HG03520 (cell line): Measurements from ENCODE around the gene TMEM192.
"Not testable (repeated sequence)": the region's sequence is repeated elsewhere in the genome, so short reads cannot be mapped to it uniquely, and the experiment has no call there.

Source experiments
- ATAC-seq: cut with Tn5 transposase; IDR thresholded peaks from one replicate; pipeline ENCODE4 v1.9.1; 2021; ENCODE audit warnings: mild to moderate bottlenecking, moderate library complexity; ENCODE audit not compliant: unreplicated experiment

Gene TMEM192

DNA sequence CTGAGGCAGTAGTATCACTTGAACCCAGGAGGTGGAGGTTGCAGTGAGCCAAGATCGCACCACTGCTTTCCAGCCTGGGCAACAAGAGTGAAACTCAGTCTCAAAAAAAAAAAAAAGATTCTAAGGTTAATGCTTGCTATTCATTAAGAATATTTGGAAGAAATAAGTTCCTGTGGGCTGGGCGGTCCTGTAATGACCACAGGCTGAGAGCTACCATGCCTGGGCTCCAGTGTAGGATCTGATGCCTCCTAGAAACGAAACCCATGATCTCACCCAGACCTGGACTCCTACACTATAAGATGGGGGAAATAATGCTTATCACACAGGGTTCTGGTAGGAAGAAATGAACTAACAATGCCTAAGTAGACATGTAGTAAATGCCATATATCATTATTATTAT lies 17.8 kb downstream of the TMEM192 start:
- ATAC-seq: no peak

DNA sequence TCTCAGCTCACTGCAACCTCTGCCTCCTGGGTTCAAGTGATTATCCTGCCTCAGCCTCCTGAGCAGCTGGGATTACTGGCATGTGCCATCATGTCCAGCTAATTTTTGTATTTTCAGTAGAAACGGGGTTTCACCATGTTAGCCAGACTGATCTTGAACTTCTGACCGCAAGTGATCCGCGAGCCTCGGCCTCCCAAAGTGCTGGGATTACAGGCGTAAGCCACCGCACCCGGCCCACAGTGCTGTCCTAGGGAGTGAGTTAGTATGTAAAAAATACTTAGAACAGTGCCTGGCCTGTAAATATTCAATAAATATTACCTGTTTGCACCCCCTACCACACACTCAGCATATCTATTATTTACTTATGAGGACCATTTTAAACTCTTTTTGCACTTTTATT lies 20.5 kb downstream of the TMEM192 start:
- ATAC-seq: not testable (repeated sequence)

DNA sequence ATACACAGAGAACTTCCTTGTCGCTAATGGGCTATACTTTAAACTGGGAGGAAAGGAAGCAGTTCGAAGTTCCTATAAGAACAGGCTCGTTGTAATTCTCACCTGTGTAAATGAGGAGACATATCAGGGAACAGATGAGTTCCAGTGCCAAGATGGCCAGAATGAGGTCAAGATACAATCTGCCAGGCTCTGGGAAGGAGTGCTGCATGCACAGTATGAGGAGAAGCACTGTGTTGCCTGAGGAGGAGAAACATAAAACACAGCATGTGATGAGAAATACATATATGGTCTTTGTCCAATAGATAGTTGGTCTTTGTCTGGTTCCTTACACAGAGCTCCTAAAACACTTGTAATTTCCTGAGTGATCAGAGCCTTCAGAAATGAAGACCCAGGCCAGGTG lies 24.3 kb downstream of the TMEM192 start:
- no peak for ATAC-seq

DNA sequence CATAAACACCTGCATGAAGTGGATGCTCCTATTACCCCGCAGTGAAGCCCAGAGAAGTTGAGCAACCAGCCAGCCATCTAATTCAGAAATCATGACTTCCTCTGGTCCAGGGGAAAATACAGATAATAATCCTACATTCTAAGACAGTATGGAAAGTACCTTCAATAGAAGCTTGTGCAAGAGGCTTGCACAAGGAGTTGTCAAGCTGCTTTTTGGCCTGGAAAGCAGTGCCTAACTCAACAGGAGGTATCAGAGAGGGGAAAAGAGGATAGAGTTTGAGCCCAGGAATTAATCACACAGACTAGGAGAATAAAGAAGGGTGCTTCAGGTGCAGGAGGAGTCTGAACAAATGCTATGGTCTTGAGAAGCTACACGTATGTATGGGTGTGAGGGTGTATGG lies 26.7 kb downstream of the TMEM192 start:
- no peak for ATAC-seq

DNA sequence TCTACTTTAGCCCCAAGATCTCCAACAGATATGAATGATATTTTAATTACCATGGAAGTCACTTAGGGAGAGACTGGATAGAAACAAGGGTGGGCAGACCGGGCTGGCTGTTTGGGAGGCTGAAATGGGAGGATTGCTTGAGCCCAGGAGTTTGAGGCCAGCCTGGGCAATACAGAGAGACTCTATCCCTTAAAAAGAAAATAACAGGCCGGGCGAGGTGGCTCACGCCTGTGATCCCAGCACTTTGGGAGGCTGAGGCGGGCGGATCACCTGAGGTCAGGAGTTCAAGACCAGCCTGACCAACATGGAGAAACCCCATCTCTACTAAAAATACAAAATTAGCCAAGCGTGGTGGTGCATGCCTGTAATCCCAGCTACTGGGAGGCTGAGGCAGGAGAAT lies 27.9 kb downstream of the TMEM192 start:
- ATAC-seq: not testable (repeated sequence)

DNA sequence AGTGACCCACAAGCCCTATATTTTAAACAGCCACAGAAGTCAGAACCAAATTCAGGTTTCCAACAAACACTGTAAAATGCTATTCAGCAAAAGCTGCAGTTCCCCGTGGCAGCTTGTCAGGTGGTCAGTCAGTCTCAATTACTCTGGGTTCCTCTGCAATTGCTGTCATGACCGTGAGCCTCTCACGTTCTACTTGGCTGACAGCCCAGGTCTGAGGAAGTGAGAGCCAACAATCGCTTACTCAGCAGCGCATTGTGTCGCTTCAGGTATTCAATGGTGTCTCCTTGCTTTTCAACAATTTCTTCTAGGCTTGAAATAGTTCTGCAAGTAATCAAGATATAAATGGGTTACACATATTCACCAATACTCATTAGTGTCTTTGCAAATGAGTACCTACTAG lies 33.2 kb downstream of the TMEM192 start:
- no peak for ATAC-seq

DNA sequence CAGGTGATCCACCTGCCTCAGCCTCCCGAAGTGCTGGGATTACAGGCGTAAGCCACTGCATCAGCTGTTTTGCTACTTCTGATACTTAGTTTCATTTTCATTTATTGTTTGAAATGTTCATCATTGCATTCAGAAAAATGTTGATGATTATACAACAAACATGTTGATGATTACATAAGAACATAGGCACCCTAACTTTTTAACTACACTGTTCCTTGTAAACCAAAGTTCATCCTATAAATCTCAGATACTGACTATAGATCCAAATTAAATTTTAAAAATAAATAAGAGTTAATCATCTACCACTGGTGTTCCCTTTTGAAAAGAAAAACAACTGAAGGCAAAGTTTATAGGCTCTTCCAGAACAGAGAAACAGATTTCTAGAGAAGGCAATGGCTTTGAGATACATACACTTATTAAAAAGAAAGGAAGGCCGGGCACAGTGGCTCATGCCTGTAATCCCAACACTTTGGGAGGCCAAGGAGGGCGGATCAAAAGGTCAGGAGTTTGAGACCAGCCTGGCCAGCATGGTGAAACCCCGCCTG lies 35.6 kb downstream of the TMEM192 start:
- ATAC-seq: no peak

DNA sequence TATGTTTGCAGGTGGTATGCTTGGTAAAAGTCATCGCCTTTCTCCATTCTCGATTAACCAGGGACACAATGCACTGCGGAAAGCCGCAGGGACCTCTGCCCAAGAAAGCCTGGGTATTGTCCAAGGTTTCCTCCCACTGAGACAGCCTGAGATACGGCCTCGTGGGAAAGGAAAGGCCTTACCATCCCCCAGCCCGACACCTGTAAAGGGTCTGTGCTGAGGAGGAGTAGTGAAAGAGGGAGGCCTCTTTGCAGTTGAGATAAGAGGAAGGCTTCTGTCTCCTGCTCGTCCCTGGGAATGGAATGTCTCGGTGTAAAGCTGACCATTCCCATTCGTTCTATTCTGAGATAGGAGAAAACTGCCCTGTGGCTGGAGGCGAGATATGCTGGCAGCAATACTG lies 39.3 kb downstream of the TMEM192 start:
- ATAC-seq: not testable (repeated sequence)

DNA sequence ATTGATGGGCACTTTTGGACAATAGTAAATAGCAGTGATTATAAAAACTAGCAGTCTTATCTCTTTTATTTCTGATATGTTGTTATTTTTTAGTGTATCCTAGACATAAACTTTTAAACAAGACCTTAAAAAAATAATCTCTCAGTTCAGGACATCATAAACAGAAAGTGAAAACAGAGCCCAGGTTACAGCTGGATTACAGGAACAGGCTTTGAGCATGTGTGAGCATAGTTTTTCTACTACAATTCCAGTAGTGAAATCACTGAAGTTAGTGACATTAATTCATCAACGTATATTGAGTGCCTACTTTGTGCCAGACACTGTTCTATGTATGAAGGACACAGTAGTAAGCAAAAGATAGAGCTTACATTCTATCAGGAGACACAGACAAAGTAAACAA lies 42.1 kb downstream of the TMEM192 start:
- no peak for ATAC-seq

DNA sequence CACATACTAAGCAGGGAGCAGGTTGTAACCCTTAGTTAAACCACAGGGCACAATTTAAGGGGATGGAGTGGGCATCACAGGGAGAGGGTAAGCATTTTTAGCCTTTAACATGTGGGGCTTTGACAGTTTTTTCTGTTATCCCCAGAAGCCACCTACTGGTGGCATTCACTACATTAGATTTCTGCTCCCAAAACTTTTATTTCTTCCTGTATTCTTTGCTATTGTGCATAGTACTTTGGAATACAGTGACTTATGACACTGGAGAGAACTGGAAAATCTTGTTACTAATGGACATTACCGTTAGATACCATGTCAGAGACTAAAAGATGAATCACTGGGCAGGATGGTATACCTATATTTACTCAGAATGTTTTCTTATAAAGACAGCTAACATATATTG lies 51.7 kb downstream of the TMEM192 start:
- no peak for ATAC-seq

DNA sequence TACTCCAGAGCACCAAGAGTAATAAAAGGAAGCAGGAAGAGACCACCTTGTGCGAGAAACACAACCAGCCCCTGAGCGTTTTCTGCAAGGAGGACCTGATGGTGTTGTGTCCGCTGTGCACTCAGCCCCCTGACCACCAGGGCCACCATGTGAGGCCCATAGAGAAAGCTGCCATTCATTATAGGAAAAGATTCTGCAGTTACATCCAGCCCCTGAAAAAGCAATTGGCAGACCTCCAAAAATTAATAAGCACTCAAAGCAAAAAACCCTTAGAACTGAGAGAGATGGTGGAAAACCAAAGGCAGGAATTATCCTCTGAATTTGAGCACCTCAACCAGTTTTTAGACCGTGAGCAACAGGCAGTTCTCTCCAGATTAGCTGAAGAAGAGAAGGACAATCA lies 53.3 kb downstream of the TMEM192 start:
- ATAC-seq: no peak

DNA sequence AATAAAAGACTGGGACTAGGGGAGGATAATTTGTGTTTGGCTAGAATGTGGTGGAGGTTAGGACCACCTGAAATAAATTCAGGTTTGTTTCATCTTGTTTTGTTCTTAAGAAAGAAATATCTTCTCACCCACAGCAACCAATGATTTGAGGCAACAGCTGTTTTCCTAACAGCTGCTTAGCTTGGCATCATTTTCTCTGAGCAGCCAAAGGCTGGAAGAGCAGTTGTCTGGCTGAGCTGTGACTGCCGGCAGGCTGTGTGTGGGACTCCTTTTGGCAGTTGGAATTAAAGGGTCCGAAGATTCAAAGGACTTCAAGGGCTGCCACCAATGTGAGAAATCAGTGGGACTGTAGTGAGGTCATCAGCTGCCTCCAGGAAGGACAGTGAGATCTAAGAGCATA lies 54.0 kb downstream of the TMEM192 start:
- ATAC-seq: no peak

DNA sequence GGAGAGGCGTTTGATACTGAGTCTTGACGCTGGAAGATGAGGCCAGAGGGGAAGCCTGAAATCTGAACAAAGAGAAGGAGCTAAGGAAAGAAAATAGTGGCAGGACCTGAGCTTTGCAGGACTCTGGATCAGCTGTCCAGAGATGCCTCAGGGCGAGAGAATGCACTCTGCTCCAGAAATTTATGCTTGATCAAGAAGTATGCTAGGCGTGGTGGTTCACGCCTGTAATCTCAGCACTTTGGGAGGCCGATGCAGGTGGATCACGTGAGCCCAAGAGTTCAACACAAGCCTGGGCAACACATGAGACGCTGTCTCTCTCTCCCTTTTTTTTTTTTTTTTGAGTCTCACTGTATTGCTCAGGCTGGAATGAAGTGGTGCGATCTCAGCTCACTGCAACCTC lies 57.1 kb downstream of the TMEM192 start:
- ATAC-seq: no peak

DNA sequence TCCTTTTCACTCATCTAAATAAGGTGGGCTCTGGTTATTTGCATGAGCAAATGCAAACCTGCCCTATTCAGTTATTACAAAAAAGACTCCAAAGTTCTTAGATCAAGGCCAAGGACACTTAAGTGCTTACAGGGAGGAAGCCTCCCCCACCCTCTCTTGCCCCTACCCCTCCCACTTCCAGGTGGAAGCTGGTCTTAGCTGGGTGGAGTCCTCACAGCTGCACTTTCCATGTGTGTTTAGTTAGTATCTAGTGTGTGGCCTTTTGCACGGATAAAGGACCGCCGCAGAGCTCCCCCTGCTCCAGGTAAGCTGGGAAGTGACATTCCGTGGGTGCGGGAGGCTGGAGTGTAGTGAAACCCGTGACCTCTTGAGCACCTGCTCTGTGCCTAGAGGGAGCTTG lies 59.0 kb downstream of the TMEM192 start, which contains the start of gene TRIM75:
Gene TRIM75 (plus strand): TSS at position 222 of the 400 bp plus-strand sequence. CDS start 5,282 bp downstream, outside the sequence.
- ATAC-seq: no peak

DNA sequence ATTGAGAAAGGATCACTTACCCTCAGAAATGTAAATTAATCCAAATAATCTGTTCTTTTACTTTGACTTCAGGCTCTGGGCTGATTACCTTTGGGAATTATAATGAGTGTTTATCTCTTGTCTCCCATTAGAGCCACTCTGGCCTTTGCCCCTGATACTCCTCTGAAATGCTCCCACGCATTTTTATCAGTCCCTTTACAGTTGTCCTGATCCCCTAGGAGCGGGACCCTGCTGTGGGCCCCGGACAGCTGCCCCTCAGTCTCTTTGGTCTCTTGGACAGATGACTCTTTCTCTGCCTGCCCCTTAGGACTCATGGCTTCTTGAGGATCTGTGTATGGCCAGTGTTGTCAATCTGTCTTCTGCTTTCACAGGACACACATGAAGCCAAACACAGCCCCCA lies 60.0 kb downstream of the TMEM192 start:
- ATAC-seq: no peak

DNA sequence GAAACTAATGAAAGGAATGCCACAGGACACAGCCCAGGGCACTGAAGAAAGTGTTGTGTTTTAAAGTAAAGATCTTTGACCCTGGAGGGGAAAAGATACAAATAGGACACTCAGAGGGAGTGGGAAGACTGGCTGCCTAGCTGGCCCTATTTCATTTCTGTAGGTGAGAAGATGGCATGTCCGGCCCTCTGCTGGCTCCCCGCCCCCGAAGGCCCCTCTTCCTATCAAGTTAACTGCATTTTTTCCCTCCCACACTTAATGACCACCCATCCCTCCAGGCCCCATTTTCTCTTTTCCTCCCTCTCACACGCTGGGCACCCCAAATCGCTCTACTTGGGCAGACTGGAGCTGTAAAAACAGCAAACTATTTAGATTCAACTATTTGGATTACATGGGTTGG lies 64.5 kb downstream of the TMEM192 start:
- ATAC-seq: no peak

DNA sequence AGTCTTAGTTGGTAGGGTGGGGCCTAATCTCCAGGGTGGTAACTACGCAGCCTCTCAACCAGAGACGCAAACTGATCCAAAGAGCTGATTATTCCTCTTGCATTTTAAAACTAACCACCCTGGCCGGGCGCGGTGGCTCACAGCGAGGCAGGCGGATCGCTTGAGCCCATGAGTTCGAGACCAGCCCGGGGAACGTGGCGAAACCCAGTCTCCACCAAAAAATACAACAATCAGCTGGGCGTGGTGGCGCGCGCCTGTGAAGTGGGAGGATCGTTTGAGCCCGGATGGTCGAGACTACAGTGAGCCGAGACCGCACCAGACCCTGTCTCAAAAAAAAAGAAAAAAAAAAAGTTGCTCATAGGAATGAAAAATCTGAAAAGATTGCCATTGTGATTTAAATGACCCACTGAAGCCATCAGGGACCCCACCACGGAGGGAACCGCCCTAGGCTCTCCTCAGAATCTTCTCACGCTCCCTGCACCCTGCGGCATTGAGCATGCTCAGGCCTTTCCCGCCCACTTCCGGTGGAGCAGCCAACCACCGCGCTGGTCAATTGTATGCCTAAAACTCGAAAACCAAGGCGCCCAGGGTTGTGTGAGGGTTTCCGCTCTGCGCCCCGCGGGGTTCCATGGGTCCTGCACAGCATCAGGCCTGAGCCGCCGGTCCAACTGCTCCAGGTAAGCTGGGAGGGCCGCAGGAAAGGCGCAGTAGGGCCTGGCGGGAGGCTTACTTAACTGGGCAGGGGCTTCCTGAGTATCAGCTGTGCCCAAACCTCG lies 81.0 kb downstream of the TMEM192 start, which contains the start of gene TRIM60:
Gene TRIM60 (plus strand): TSS at position 564 of the 776 bp plus-strand sequence. CDS start 8,074 bp downstream, outside the sequence.
- ATAC-seq: no peak

DNA sequence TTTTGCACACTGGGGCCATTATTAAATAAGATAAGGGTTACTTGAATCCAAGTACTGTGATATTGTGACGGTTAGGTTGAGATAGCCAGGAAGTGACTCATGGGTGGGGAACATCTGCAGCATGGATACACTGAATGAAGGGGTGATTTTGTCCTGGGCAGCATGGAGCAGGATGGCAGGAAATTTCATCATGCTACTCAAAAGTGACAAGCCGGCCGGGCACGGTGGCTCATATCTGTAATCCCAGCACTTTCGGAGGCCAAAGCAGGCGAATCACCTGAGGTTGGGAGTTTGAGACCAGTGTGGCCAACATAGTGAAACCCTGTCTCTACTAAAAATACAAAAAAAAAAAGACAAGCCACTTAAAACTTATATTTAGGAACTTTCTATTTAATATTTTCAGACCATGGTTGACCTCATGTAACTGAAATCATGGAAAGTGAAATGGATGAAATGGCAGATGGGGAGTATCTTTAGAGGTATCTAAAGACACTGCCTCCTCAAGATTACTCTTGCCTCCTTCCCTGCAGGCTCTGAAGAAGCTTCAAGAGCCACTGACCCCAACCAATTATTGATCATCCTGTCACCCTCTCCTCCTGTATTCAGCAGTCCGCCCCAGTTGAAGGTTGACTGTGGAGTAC lies 84.8 kb downstream of the TMEM192 start:
- ATAC-seq: no peak

DNA sequence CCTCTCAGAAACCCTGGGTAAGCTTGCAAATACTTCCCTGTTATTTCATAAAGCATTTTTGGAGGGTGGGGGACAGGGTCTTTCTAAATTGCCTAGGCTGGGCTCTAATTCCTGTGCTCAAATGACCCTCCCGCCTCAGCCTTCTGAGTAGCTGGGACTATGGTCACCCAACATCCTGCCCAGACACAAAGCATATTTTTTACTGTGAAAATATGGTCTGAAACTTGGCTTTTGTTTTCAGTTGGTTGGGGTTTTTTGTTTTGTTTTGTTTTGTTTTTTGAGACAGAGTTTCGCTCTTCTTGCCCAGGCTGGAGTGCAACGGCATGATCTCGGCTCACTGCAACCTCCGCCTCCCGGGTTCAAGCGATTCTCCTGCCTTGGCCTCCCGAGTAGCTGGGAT lies 86.9 kb downstream of the TMEM192 start:
- not testable (repeated sequence) for ATAC-seq
